ENCODE data around the gene ADGRL3. TPM values are rescaled to one million over a fixed set of nuclear protein-coding genes. Genes with fewer than 3 reads are reported as not detected.
"Not testable (repeated sequence)": the region's sequence is repeated elsewhere in the genome, so short reads cannot be mapped to it uniquely, and the experiment has no call there.

Gene ADGRL3
- total and polyA plus RNA-seq, 12 donors = 2.4 to 182 (median 22.1) TPM

DNA sequence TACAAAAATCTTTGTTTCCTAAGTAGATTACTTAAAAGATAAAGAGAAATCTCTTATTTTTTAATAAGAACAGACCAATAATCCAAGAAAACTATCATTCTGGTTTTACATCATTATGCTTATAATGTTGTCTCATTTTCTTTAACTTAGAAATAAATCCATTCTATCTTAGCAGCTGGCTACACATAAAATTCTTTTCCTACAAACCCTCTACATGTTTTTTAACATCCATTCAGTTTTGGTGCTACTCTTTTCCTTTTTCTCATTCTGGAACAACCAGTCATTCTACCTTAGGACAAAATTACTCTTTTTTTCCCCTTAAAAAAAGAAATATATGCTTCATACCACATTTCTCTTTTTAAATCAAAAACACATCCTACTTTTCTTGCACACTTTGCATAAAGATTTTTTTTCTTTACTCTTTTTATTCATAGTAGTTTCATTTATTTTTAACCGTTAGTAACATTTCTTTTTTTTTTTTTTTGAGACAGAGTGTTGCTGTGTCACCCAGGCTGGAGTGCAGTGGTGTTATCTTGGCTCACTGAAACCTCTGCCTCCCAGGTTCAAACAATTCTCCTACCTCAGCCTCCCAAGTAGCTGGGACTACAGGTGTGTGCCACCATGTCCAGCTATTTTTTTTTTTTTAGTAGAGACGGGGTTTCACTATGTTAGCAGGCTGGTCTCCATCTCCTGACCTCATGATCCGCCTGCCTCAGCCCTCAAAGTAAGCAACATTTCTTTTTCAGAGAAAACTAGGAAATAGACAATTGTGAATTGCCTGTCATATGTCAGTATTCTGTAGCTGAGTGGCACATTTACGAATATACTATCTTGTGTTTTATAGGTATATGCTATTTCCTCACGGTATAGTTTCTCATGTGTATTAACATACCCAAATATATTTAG is 562.8 kb downstream of the ADGRL3 start:
- H3K36me3 ChIP-seq (replicated peaks in 1 of 2) = no peaks in the 10 kb centered on the region
- 76 to 94% (median 91%) methylated on average over 5 of the region's 5 CpGs for WGBS, 4 donors

DNA sequence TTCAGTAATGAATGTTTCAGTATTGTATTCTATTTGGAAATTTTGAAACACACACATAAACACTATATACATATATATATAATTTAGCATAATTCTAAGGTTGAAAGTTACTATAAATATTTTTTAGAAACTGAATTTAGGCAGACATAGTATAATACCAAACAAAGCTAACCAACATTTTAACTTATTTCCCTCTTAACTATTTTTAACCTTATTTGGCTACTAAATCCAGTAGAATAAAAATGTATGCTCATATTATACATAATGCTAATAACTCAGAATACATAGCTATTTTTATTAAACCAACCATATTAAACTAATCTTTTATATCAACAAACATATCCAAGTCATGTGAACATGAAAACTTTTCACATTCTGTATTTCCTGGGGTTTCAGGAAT is 563.6 kb downstream of the ADGRL3 start:
- H3K36me3 ChIP-seq (replicated peaks in 1 of 2) = no peaks in the 10 kb centered on the region
- no peaks in the 10 kb centered on the region for H3K4me1 ChIP-seq (replicated peaks in 1 of 2)

More for the DNA sequence above, 562.8 kb downstream of the ADGRL3 start:
- Histone ChIP-seq H3K27ac (no peak overlapping the region), H3K4me3 (no peak overlapping the region), H3K4me1 (replicated peaks in 1 of 2) (no peaks in the 10 kb centered on the region), H3K9me3 (replicated peaks in 1 of 3) (no peaks in the 10 kb centered on the region), H3K27me3 (no peaks in the 10 kb centered on the region)
- DNase-seq = no peak
- intact Hi-C loops (cut with DNase I) = no loop called here
- TF ChIP-seq POLR2A (IDR thresholded peaks at IDR 0.05) (no peak), CTCF (IDR thresholded peaks at IDR 0.05) (no peak)

GRCh38 chr4:61764090-61764489 is 564.0 kb downstream of the ADGRL3 start:
- H3K27me3 ChIP-seq; intact Hi-C loops (cut with DNase I); DNase-seq; H3K4me3 ChIP-seq; H3K36me3 ChIP-seq (replicated peaks in 1 of 2); H3K27ac ChIP-seq; H3K4me1 ChIP-seq (replicated peaks in 1 of 2); H3K9me3 ChIP-seq (replicated peaks in 1 of 3): not testable (repeated sequence)
- 86 to 91% (median 89%) methylated on average over 7 to 9 of the region's 9 CpGs for WGBS, 4 donors

More for the DNA sequence above, 563.6 kb downstream of the ADGRL3 start:
- DNase-seq = no peak
- TF ChIP-seq POLR2A (IDR thresholded peaks at IDR 0.05) = no peak
- TF ChIP-seq CTCF (IDR thresholded peaks at IDR 0.05) = no peak
- no peaks in the 10 kb centered on the region for H3K9me3 ChIP-seq (replicated peaks in 1 of 3)
- H3K4me3 ChIP-seq = no peak overlapping the region
- H3K27me3 ChIP-seq = no peaks in the 10 kb centered on the region
- intact Hi-C loops (cut with DNase I) = no loop called here
- no peak overlapping the region for H3K27ac ChIP-seq

GRCh38 chr4:61769444-61770167 is 569.5 kb downstream of the ADGRL3 start:
- not testable (repeated sequence) for DNase-seq; H3K36me3 ChIP-seq (replicated peaks in 1 of 2); H3K4me1 ChIP-seq (replicated peaks in 1 of 2); H3K27me3 ChIP-seq; H3K9me3 ChIP-seq (replicated peaks in 1 of 3); H3K4me3 ChIP-seq; H3K27ac ChIP-seq
- 89 to 91% (median 91%) methylated on average over 9 to 12 of the region's 14 CpGs for WGBS, 4 donors
- intact Hi-C loops (cut with DNase I) = loop anchor here in 1 of 2 donors (10.0 kb wide), 1 partner anchor 135 kb away; no protein-coding TSS in a partner anchor

DNA sequence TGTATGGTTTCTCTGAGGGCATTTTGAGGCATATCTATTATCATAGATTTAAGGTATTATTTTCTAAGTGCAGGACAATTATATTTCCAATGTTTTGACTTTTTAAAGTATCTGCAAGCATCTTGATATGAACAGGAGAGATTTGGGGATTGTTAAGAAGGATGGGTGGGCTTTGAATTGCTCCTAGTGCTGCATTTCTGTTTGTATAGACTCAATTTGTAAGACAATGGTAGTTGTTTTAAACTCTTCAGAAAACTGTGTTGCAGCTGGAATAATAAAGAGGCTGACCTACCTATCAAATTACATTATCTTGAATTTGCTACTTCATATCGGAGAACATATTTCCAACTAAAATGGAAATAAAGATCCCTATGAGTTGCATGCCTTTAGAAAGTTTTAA is 570.3 kb downstream of the ADGRL3 start:
- 84 to 92% (median 91%) methylated on average over 1 of the region's 1 CpG for WGBS, 4 donors
- Histone ChIP-seq H3K27me3 (no peaks in the 10 kb centered on the region), H3K9me3 (replicated peaks in 1 of 3) (no peaks in the 10 kb centered on the region), H3K27ac (no peak overlapping the region), H3K4me1 (replicated peaks in 1 of 2) (no peaks in the 10 kb centered on the region), H3K4me3 (no peak overlapping the region), H3K36me3 (replicated peaks in 1 of 2) (no peaks in the 10 kb centered on the region)
- no peak for TF ChIP-seq POLR2A (IDR thresholded peaks at IDR 0.05)
- TF ChIP-seq CTCF (IDR thresholded peaks at IDR 0.05) = no peak
- intact Hi-C loops (cut with DNase I) = loop anchor here in 1 of 2 donors (10.0 kb wide), 1 partner anchor 134 kb away; no protein-coding TSS in a partner anchor
- DNase-seq = no peak

Data from adrenal gland (tissue), 12 donors.